ENCODE data around the gene NHSL1.

Gene NHSL1

GRCh38 chr6:138521790-138522189, 22.5 kb upstream of the NHSL1 start:
- DNase-seq: peak; percentile 67 to 77 (median 70)

GRCh38 chr6:138520463-138520862, 21.2 kb upstream of the NHSL1 start:
- DNase-seq: peak; percentile 32 to 53 (median 51)

GRCh38 chr6:138518054-138518453, 18.8 kb upstream of the NHSL1 start:
- no peak for DNase-seq

GRCh38 chr6:138517635-138518034, 18.3 kb upstream of the NHSL1 start:
- peak; percentile 62 to 70 (median 68) for DNase-seq

GRCh38 chr6:138515657-138516248, 16.5 kb upstream of the NHSL1 start:
- DNase-seq: no peak

GRCh38 chr6:138514860-138515540, 15.7 kb upstream of the NHSL1 start:
- no peak for DNase-seq

- DNase-seq: no peak
Observed at GRCh38 chr6:138512609-138513008, 13.3 kb upstream of the NHSL1 start.

GRCh38 chr6:138510093-138510492, 10.8 kb upstream of the NHSL1 start:
- no peak for DNase-seq

GRCh38 chr6:138509371-138509770, 10.1 kb upstream of the NHSL1 start:
- DNase-seq: peak; percentile 67 to 74 (median 73)

GRCh38 chr6:138508676-138508988, 9.3 kb upstream of the NHSL1 start:
- DNase-seq: no peak

- DNase-seq: no peak
Observed at GRCh38 chr6:138507977-138508675, 8.8 kb upstream of the NHSL1 start.

- DNase-seq: no peak
Observed at GRCh38 chr6:138504764-138505689, 5.7 kb upstream of the NHSL1 start.

- no peak for DNase-seq
Observed at GRCh38 chr6:138503881-138504680, 4.8 kb upstream of the NHSL1 start.

- DNase-seq: no peak
Observed at GRCh38 chr6:138502546-138502945, 3.3 kb upstream of the NHSL1 start.

- peak in 2 of 3 donors; percentile 24 for DNase-seq
Observed at GRCh38 chr6:138500867-138501446, 1.7 kb upstream of the NHSL1 start.

- no peak for DNase-seq
Observed at GRCh38 chr6:138500045-138500665, 861 bp upstream of the NHSL1 start.

- DNase-seq: no peak
Observed at GRCh38 chr6:138498629-138499302, 528 bp downstream of the NHSL1 start.

GRCh38 chr6:138497286-138497685, 2.0 kb downstream of the NHSL1 start:
- DNase-seq: no peak

GRCh38 chr6:138494312-138494711, 5.0 kb downstream of the NHSL1 start:
- no peak for DNase-seq

GRCh38 chr6:138493413-138493812, 5.9 kb downstream of the NHSL1 start:
- no peak for DNase-seq

- no peak for DNase-seq
Observed at GRCh38 chr6:138492871-138493270, 6.4 kb downstream of the NHSL1 start.
